PC-9 (cell line): Measurements from ENCODE around the gene RIOX2. TPM values are rescaled to one million over a fixed set of nuclear protein-coding genes. Genes with fewer than 3 reads are reported as not detected.

Experiments used
- BruUV-seq: library from RNA; stranded (reverse); fragments of 400-500 nt; replicated peaks from 2 replicates; lab custom pipeline; 2021; lab: Mats Ljungman, UMichigan
- CTCF ChIA-PET: fragments of 300-600 bp; sonication (Branson Sonifier 250); formaldehyde crosslinking; loops from one replicate; lab custom pipeline; 2022; ENCODE audit warnings: antibody characterized with exemption; lab: Charles Lee
- POLR2A ChIA-PET: fragments of 300-600 bp; sonication (Branson Sonifier 250); formaldehyde crosslinking; loops from one replicate; lab custom pipeline; 2022; ENCODE audit warnings: antibody characterized with exemption; ENCODE audit not compliant: unreplicated experiment; lab: Charles Lee
- DNase-seq, 2 experiments: peaks; one replicate each; pipeline versions ENCODE4 v3.0.0 to v3.0.0-alpha.2; 2015 to 2022; ENCODE audit warnings: mixed read lengths in 1 of 2
- H2AFZ ChIP-seq: fragments of 200-600 bp; sonication (generic); 2 replicates; pipeline ENCODE4 v1.8.1; 2017; ENCODE audit warnings: antibody characterized with exemption
- H3F3A ChIP-seq: fragments of 200-600 bp; sonication (generic); 2 replicates; pipeline ENCODE4 v1.8.1; 2017; ENCODE audit warnings: antibody characterized with exemption, mild to moderate bottlenecking, low read depth; ENCODE audit not compliant: insufficient read depth
- H3K27ac ChIP-seq: fragments of 200-600 bp; sonication (generic); 2 replicates; pipeline ENCODE4 v1.6.1; 2016; ENCODE audit warnings: mixed run types
- H3K27me3 ChIP-seq: fragments of 200-600 bp; sonication (generic); 2 replicates; pipeline ENCODE4 v1.6.1; 2016; ENCODE audit warnings: low read depth, mixed run types; ENCODE audit not compliant: insufficient read depth
- H3K36me3 ChIP-seq: fragments of 200-600 bp; sonication (generic); 2 replicates; pipeline ENCODE4 v1.6.1; 2016; ENCODE audit warnings: low read depth, mixed run types
- H3K4me1 ChIP-seq: fragments of 200-600 bp; sonication (generic); replicated peaks from 2 replicates; pipeline ENCODE4 v1.6.1; 2016; ENCODE audit warnings: mixed run types; ENCODE audit not compliant: insufficient read depth
- H3K4me2 ChIP-seq: fragments of 200-600 bp; sonication (generic); 2 replicates; pipeline ENCODE4 v1.6.1; 2017; ENCODE audit warnings: mixed run types
- H3K4me3 ChIP-seq: fragments of 200-600 bp; sonication (generic); 2 replicates; pipeline ENCODE4 v1.6.1; 2016; ENCODE audit warnings: mixed run types
- H3K79me2 ChIP-seq: fragments of 200-600 bp; sonication (generic); 2 replicates; pipeline ENCODE4 v1.6.1; 2017; ENCODE audit warnings: low read depth, mixed run types
- H3K9me2 ChIP-seq: fragments of 200-600 bp; sonication (generic); 2 replicates; pipeline ENCODE4 v1.8.1; 2017; ENCODE audit warnings: mild to moderate bottlenecking; ENCODE audit not compliant: insufficient read depth
- H3K9me3 ChIP-seq: fragments of 200-600 bp; sonication (generic); 2 replicates; pipeline ENCODE4 v1.8.1; 2016; ENCODE audit warnings: low read depth; ENCODE audit not compliant: insufficient read depth
- H4K20me1 ChIP-seq: fragments of 200-600 bp; sonication (generic); 2 replicates; pipeline ENCODE4 v1.8.1; 2017; ENCODE audit not compliant: insufficient read depth
- CTCF ChIP-seq: fragments of 200-600 bp; sonication (generic); conservative IDR thresholded peaks from 2 replicates; pipeline ENCODE4 v1.6.1; 2017; ENCODE audit warnings: mixed run types, antibody characterized with exemption, mild to moderate bottlenecking, moderate library complexity
- EZH2 ChIP-seq: fragments of 200-600 bp; sonication (generic); IDR thresholded peaks from 2 replicates; pipeline ENCODE4 v1.8.0; 2017; ENCODE audit warnings: antibody characterized with exemption, low read depth
- intact Hi-C: fragments of 100-400 bp; cut with micrococcal nuclease; formaldehyde crosslinking; loops from one replicate; pipeline ENCODE4 v1.10.0; 2022; ENCODE audit not compliant: unreplicated experiment
- total RNA-seq: library from RNA; stranded (reverse); gene quantifications from 2 replicates; pipeline ENCODE4 v1.2.3, GENCODE V29; 2021

RIOX2 gene
- total RNA-seq, 1 experiment from 2014 or later: 33.1 TPM

- POLR2A ChIA-PET: no interaction called here
- no TSS peak for BruUV-seq
- H3F3A ChIP-seq: no peaks in the 10 kb centered on the region
- H3K27me3 ChIP-seq: no peaks in the 10 kb centered on the region
- H3K4me1 ChIP-seq: no peaks in the 10 kb centered on the region
- CTCF ChIA-PET: interaction anchor here (0.6 kb wide), 1 partner anchor 14 kb away, joined by 9 read pairs; no protein-coding TSS in a partner anchor
- H3K36me3 ChIP-seq: no peaks in the 10 kb centered on the region
- H3K79me2 ChIP-seq: no peaks in the 10 kb centered on the region
- no peak overlapping the region for H2AFZ ChIP-seq
- H3K9me3 ChIP-seq: no peaks in the 10 kb centered on the region
- no peak overlapping the region for H3K27ac ChIP-seq
- DNase-seq: no peak
- H3K4me2 ChIP-seq: no peak overlapping the region
- H3K4me3 ChIP-seq: no peak overlapping the region
- H4K20me1 ChIP-seq: no peaks in the 10 kb centered on the region
- intact Hi-C loops: no loop called here
- no peaks in the 10 kb centered on the region for H3K9me2 ChIP-seq
- no peak for TF ChIP-seq CTCF
- TF ChIP-seq EZH2: no peak
Observed at GRCh38 chr3:98004721-98005120, 32.5 kb upstream of the RIOX2 start.

DNA sequence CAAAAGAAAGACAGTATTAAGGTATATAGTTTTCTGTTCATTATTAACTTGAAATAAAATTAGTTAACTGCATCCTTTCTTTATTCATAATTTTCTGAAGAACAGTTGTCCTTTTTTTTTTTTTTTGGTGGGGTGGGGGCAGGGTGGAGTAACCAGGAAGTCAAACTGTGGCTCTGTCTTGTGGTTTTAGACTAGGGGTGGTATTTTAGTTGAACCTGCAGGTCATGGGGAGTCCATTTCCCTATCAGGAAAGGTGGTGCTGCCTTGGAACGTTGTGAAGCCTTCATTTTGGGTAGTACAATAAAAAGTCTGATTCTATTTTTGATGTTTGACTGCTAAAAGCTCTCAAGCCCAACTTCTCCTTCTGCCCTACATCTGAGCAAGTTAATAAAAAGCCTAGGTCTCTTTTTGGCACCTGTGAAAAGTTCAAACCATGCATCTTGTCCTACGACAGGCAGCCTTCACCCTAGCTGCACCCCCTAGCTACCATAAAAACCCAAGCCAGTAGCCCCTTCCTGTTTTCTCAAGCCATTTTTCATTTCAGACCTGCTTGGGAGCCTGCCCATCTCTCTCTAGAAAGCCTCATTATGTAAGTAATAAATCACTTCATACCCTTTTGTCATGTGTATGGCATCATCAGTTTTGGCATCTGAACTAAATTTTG lies 31.2 kb upstream of the RIOX2 start:
- no peaks in the 10 kb centered on the region for H4K20me1 ChIP-seq
- no peak overlapping the region; the same call in 1 of the 2 replicates for H2AFZ ChIP-seq
- no peaks in the 10 kb centered on the region for H3F3A ChIP-seq
- H3K79me2 ChIP-seq: no peaks in the 10 kb centered on the region
- no peaks in the 10 kb centered on the region for H3K27me3 ChIP-seq
- no peak overlapping the region for H3K27ac ChIP-seq
- no peaks in the 10 kb centered on the region for H3K9me3 ChIP-seq
- CTCF ChIA-PET: no interaction called here
- no peaks in the 10 kb centered on the region for H3K4me1 ChIP-seq
- no peaks in the 10 kb centered on the region for H3K9me2 ChIP-seq
- H3K4me3 ChIP-seq: no peak overlapping the region
- no peaks in the 10 kb centered on the region for H3K36me3 ChIP-seq
- DNase-seq: no peak
- intact Hi-C loops: no loop called here
- BruUV-seq: no TSS peak
- POLR2A ChIA-PET: no interaction called here
- TF ChIP-seq CTCF (no peak), EZH2 (no peak)
- H3K4me2 ChIP-seq: no peak overlapping the region

GRCh38 chr3:98002717-98003116 lies 30.5 kb upstream of the RIOX2 start:
- CTCF ChIA-PET: no interaction called here
- Histone ChIP-seq H3K27ac (no peak overlapping the region), H3K27me3 (no peaks in the 10 kb centered on the region), H4K20me1 (no peaks in the 10 kb centered on the region), H3K4me1 (no peaks in the 10 kb centered on the region), H3K36me3 (no peaks in the 10 kb centered on the region), H3K4me3 (no peak overlapping the region), H3K4me2 (no peak overlapping the region), H3K9me2 (no peaks in the 10 kb centered on the region), H3K79me2 (no peaks in the 10 kb centered on the region), H3K9me3 (no peaks in the 10 kb centered on the region), H2AFZ (no peak overlapping the region), H3F3A (no peaks in the 10 kb centered on the region)
- intact Hi-C loops: no loop called here
- no TSS peak for BruUV-seq
- TF ChIP-seq CTCF: no peak
- no peak for TF ChIP-seq EZH2
- DNase-seq: no peak
- POLR2A ChIA-PET: no interaction called here
